Adrenal gland (tissue), 5 donors: ENCODE results near the gene NR3C1.

Experiments
- CTCF ChIP-seq, 6 experiments: fragments of 450-650 bp in 4 of 6; fragments of 200-600 bp in 2 of 6; sonication (generic) in 1 of 6; IDR thresholded peaks; 1 replicate in 5 of 6; 2 replicates in 1 of 6; pipeline versions ENCODE4 v1.5.1 to v1.8.0; 2016 to 2021; ENCODE audit warnings: antibody characterized with exemption in 6 of 6, mild to moderate bottlenecking in 2 of 6, moderate library complexity in 1 of 6
- POLR2A ChIP-seq, 2 donors: fragments of 450-650 bp; IDR thresholded peaks; one replicate each; pipeline ENCODE4 v1.6.1; 2017; ENCODE audit warnings: antibody characterized with exemption in 2 of 2, mild to moderate bottlenecking in 2 of 2, moderate library complexity in 1 of 2
- donor health status: DM: no; HTN: no; CAD: no.

GRCh38 chr5:143233031-143233430 lies 170.5 kb downstream of the NR3C1 start:
- TF ChIP-seq CTCF (IDR thresholded peaks at IDR 0.05) (no peak), POLR2A (IDR thresholded peaks at IDR 0.05) (no peak)
